OCI-M1 (cell line): ENCODE data around the gene KIF4A.
A peak's percentile ranks its signal among the peaks of the same experiment; 100 is the strongest.
"Not testable (repeated sequence)": the region's sequence is repeated elsewhere in the genome, so short reads cannot be mapped to it uniquely, and the experiment has no call there.

Source experiments
- DNase-seq: peaks from one replicate; lab custom pipeline; 2025; lab: John Stamatoyannopoulos, UW

KIF4A gene

GRCh38 chrX:70292788-70293187, 2.9 kb downstream of the KIF4A start:
- DNase-seq: no peak

GRCh38 chrX:70293621-70294020, 3.7 kb downstream of the KIF4A start:
- no peak for DNase-seq

GRCh38 chrX:70301716-70302115, 11.8 kb downstream of the KIF4A start:
- no peak for DNase-seq

- no peak for DNase-seq
These were observed 23.6 kb downstream of the KIF4A start for GRCh38 chrX:70313503-70313902.

- no peak for DNase-seq
These were observed 32.9 kb downstream of the KIF4A start for GRCh38 chrX:70322784-70323183.

- not testable (repeated sequence) for DNase-seq
These were observed 33.7 kb downstream of the KIF4A start for GRCh38 chrX:70323628-70324027.

- DNase-seq: no peak
These were observed 34.4 kb downstream of the KIF4A start for GRCh38 chrX:70324326-70324725.

- DNase-seq: no peak
These were observed 41.3 kb downstream of the KIF4A start for GRCh38 chrX:70331161-70331560.

- DNase-seq: peak; percentile 2
These were observed 42.7 kb downstream of the KIF4A start for GRCh38 chrX:70332600-70332999.

GRCh38 chrX:70336767-70337166, 46.9 kb downstream of the KIF4A start:
- no peak for DNase-seq

GRCh38 chrX:70338290-70338689, 48.4 kb downstream of the KIF4A start:
- peak; percentile 2 for DNase-seq

GRCh38 chrX:70343435-70343834, 53.5 kb downstream of the KIF4A start:
- DNase-seq: no peak

GRCh38 chrX:70346418-70347070, 56.6 kb downstream of the KIF4A start:
- no peak for DNase-seq

GRCh38 chrX:70348825-70349224, 58.9 kb downstream of the KIF4A start:
- DNase-seq: not testable (repeated sequence)

GRCh38 chrX:70349367-70350125, 59.6 kb downstream of the KIF4A start:
- DNase-seq: not testable (repeated sequence)

- no peak for DNase-seq
These were observed 62.6 kb downstream of the KIF4A start for GRCh38 chrX:70352496-70352895.

- DNase-seq: no peak
These were observed 63.6 kb downstream of the KIF4A start for GRCh38 chrX:70353514-70353913.

GRCh38 chrX:70354716-70355115, 64.8 kb downstream of the KIF4A start:
- no peak for DNase-seq

GRCh38 chrX:70359458-70359857, 69.6 kb downstream of the KIF4A start:
- no peak for DNase-seq

GRCh38 chrX:70360366-70360765, 70.5 kb downstream of the KIF4A start:
- DNase-seq: no peak

- DNase-seq: not testable (repeated sequence)
These were observed 78.8 kb downstream of the KIF4A start for GRCh38 chrX:70368731-70369130.

- DNase-seq: no peak
These were observed 96.3 kb downstream of the KIF4A start for GRCh38 chrX:70386235-70386634.

GRCh38 chrX:70398899-70399298, 109.0 kb downstream of the KIF4A start:
- no peak for DNase-seq

GRCh38 chrX:70400181-70400580, 110.3 kb downstream of the KIF4A start:
- not testable (repeated sequence) for DNase-seq
